Mammary epithelial cell (primary cell): ENCODE results near the gene BEGAIN.

Experiments used
- EZH2 ChIP-seq: IDR thresholded peaks from 2 replicates; pipeline ENCODE4 v1.6.1; 2012; ENCODE audit warnings: low read length, inconsistent platforms, borderline replicate concordance
- TF ChIP-seq, protein P1 (sequence below), 2 donors: IDR thresholded peaks in 1 of 2; conservative IDR thresholded peaks in 1 of 2; 2 replicates each; pipeline ENCODE4 v1.5.1; 2011 to 2012; ENCODE audit warnings: inconsistent platforms in 2 of 2, low read length in 2 of 2, mild to moderate bottlenecking in 2 of 2, control low read depth in 1 of 2, low read depth in 1 of 2; ENCODE audit not compliant: insufficient read depth in 1 of 2; ENCODE audit errors: extremely low read depth in 1 of 2

DNA sequence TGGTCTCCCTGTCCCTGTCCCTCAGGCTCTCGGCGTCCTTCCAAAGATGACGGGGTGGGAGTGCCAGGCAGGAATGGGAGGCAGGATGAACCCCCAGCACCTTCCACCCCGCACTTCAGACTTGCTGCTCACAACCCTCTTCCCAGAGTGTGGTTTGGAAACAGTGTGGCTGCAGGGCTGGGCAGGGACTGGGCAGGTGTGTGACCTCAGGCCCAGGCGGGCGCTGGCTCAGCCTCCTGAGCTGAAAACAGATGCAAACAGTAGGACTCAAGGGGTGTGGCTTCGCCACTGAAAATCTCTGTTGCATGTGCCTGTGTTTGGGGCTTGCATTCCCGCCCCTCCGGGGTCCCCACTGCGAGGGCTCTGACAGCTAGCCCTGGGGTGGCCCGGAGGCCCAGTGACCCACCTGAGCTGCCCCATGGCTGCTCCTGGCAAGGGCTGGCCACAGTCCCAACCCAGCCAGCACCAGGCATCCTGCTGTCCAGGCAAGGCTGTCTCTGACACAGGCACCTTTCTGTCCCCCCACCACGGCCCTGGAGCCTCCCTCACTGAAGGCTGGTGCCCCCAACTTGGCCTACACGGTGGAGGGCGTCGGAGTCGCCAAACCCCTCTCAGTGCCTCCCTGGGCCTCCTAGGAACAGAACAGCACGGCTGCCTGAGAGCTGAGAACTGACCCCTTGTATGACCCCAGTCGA lies 46.1 kb downstream of the BEGAIN start:
- TF ChIP-seq, protein P1, sequence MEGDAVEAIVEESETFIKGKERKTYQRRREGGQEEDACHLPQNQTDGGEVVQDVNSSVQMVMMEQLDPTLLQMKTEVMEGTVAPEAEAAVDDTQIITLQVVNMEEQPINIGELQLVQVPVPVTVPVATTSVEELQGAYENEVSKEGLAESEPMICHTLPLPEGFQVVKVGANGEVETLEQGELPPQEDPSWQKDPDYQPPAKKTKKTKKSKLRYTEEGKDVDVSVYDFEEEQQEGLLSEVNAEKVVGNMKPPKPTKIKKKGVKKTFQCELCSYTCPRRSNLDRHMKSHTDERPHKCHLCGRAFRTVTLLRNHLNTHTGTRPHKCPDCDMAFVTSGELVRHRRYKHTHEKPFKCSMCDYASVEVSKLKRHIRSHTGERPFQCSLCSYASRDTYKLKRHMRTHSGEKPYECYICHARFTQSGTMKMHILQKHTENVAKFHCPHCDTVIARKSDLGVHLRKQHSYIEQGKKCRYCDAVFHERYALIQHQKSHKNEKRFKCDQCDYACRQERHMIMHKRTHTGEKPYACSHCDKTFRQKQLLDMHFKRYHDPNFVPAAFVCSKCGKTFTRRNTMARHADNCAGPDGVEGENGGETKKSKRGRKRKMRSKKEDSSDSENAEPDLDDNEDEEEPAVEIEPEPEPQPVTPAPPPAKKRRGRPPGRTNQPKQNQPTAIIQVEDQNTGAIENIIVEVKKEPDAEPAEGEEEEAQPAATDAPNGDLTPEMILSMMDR (conservative IDR thresholded peaks at IDR 0.05 in 1 of 2, IDR thresholded peaks at IDR 0.05 in 1 of 2; ENCODE audit: extremely low read depth in 1 of 2, insufficient read depth in 1 of 2, low read depth in 1 of 2, low read length in 2 of 2) = no peak
- TF ChIP-seq EZH2 = no peak
